ENCODE data around the gene GDPGP1. TPM values are rescaled to one million over a fixed set of nuclear protein-coding genes. Genes with fewer than 3 reads are reported as not detected.

Gene GDPGP1
- total and polyA plus RNA-seq, 2 of the 4 experiments (the other 2 are of a cell fraction): 2.3 to 4.1 TPM

DNA sequence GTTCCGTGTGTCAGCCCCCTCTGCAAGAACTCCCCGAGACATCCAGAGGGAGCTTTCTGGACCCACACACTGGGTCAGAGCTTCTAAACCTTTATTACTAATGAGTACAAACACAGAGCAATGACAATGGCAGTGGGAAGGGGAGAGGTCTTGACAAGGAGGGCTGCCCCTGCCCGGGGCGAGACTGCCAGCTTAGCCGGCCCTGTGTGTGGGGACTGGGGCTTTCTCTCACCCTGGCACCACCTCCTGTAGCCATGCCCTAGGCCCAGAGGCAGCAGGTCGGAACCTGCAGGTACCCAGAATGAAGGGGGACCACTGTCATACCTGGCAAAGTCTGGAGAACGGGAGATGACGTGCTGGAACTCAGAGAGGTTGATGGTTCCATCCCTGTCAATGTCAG, 3.4 kb upstream of the GDPGP1 start:
- H3K4me2 ChIP-seq (ENCODE audit: low read depth, low read length): no peak overlapping the region
- H3K27me3 ChIP-seq (ENCODE audit: control insufficient read depth, insufficient read depth, low read length): no peaks in the 10 kb centered on the region
- dilution Hi-C loops (cut with HindIII; ENCODE audit: low sequenced_read_pairs, unreplicated experiment) (no loop called here), intact Hi-C loops (cut with micrococcal nuclease) (loop anchor here (5.0 kb wide), 1 partner anchor 338 kb away; the partner anchor contains the start of gene AP3S2), in situ Hi-C loops (cut with MboI; ENCODE audit: low sequenced_read_pairs) (no loop called here)
- no peak overlapping the region for H2AK5ac ChIP-seq (ENCODE audit: low read depth, low read length)
- H3K27ac ChIP-seq (ENCODE audit: insufficient read depth, low read length): no peak overlapping the region
- ATAC-seq (ENCODE audit: low read depth) (no peak), DNase-seq (no peak)
- H3K23ac ChIP-seq (ENCODE audit: low read depth, low read length): no peak overlapping the region
- H3K4me3 ChIP-seq (ENCODE audit: insufficient read depth, low read depth, low read length): no peak overlapping the region
- WGBS, 2 experiments (ENCODE audit: extremely low coverage in 2 of 2, insufficient read length in 1 of 2): 100% methylated on average over 1 of the region's 8 CpGs; no CpG with 5 or more reads in 1 of the 2 experiments
- H3K9me1 ChIP-seq (ENCODE audit: insufficient read depth, low read length): peaks cover 18% of the 10 kb centered on the region
- H2AFZ ChIP-seq (replicated peaks; ENCODE audit: low read length, poor library complexity): no peak overlapping the region
- H4K5ac ChIP-seq (ENCODE audit: low read depth, low read length): no peak overlapping the region
- peaks cover 19 to 45% of the 10 kb centered on the region in 2 experiments for H3K79me1 ChIP-seq (ENCODE audit: low read depth in 1 of 2, low read length in 2 of 2)
- no peak overlapping the region for H3K4ac ChIP-seq (ENCODE audit: low read depth, low read length)
- CTCF ChIA-PET: no interaction called here
- H3K18ac ChIP-seq (ENCODE audit: low read depth, low read length): no peak overlapping the region
- H3K56ac ChIP-seq (ENCODE audit: extremely low read depth, insufficient read depth, low read length): no peak overlapping the region
- H3K36me3 ChIP-seq (ENCODE audit: control insufficient read depth, insufficient read depth, low read length): peaks cover 45% of the 10 kb centered on the region
- no peaks in the 10 kb centered on the region for H3K9me3 ChIP-seq (ENCODE audit: control insufficient read depth, insufficient read depth, low read length)
- no peak overlapping the region for H4K91ac ChIP-seq (ENCODE audit: insufficient read depth, low read depth, low read length)
- H2BK120ac ChIP-seq (ENCODE audit: low read depth, low read length): no peak overlapping the region
- H2AK9ac ChIP-seq (replicated peaks; ENCODE audit: low read depth, low read length, poor library complexity): no peak overlapping the region
- no peak overlapping the region for H2BK5ac ChIP-seq (ENCODE audit: low read depth, low read length, poor library complexity, severe bottlenecking)
- H4K8ac ChIP-seq (ENCODE audit: low read depth in 2 of 2, low read length in 2 of 2): no peak overlapping the region
- BruUV-seq (replicated peaks): no TSS peak
- POLR2A ChIA-PET (ENCODE audit: unreplicated experiment): no interaction called here
- no peak overlapping the region for H3K9ac ChIP-seq (ENCODE audit: low read depth, low read length)
- H2BK15ac ChIP-seq (ENCODE audit: low read depth, low read length): no peak overlapping the region
- peaks cover 4% of the 10 kb centered on the region for H3K4me1 ChIP-seq (ENCODE audit: control insufficient read depth, insufficient read depth, low read length)
- H3K14ac ChIP-seq (replicated peaks; ENCODE audit: low read depth, low read length): no peak overlapping the region
- H2BK20ac ChIP-seq (ENCODE audit: low read depth, low read length): no peak overlapping the region
- 0 out of 2 replicates have a peak, but pooled peaks cover 7% of the 10 kb centered on the region for H4K20me1 ChIP-seq (ENCODE audit: insufficient read depth, low read length)
- TF ChIP-seq MAZ (IDR thresholded peaks at IDR 0.05; ENCODE audit: borderline replicate concordance, low read depth, low read length) (no peak), NFE2L2 (IDR thresholded peaks at IDR 0.05; ENCODE audit: low read depth, low read length) (no peak), SMC3 (IDR thresholded peaks at IDR 0.05; ENCODE audit: low read depth, low read length) (no peak), BHLHE40 (IDR thresholded peaks at IDR 0.05; ENCODE audit: low read depth, low read length) (no peak), MXI1 (IDR thresholded peaks at IDR 0.05; ENCODE audit: borderline replicate concordance, low read depth, low read length) (no peak)
- TF ChIP-seq, protein P1, sequence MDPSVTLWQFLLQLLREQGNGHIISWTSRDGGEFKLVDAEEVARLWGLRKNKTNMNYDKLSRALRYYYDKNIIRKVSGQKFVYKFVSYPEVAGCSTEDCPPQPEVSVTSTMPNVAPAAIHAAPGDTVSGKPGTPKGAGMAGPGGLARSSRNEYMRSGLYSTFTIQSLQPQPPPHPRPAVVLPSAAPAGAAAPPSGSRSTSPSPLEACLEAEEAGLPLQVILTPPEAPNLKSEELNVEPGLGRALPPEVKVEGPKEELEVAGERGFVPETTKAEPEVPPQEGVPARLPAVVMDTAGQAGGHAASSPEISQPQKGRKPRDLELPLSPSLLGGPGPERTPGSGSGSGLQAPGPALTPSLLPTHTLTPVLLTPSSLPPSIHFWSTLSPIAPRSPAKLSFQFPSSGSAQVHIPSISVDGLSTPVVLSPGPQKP (IDR thresholded peaks at IDR 0.05; ENCODE audit: borderline replicate concordance, low read depth, low read length): no peak
